SHP77 (cell line): ENCODE measurements around the gene ENGASE.
"Not testable (repeated sequence)": the region's sequence is repeated elsewhere in the genome, so short reads cannot be mapped to it uniquely, and the experiment has no call there.

Experiments used
- DNase-seq, 2 experiments: peaks; one replicate each; lab custom pipeline; 2025; lab: John Stamatoyannopoulos, UW

ENGASE gene

DNA sequence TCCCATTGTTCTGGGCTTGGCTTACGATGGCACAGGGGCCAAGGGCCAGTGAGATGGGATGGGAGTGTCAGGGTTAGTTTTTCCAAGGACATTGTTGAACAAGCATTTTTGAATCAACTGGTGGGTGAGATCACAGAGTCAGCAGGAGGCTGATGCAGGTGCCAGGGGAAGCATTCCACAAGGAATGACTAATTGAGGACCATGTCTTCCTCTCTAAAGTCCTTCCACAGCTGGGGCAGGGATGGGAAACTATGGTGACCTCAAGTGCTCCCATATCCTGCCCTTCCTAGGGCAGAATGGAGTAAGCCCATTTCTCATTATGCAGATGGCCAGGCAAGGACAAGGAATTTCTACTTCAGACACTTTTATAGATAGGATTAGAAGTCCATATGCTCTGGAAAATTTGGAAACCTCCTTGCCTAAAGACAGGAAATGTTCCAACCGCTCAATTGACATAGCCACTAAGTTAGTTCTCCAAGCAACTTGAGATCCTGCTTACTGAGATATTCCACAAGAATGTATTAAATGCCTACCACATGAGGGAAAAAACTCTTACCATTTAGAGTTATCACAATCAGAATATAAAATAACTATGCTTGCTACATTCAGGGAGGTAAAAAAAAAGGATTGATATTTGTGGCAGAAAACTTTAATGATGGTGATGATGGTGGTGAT lies 21.2 kb upstream of the ENGASE start:
- no peak for DNase-seq

DNA sequence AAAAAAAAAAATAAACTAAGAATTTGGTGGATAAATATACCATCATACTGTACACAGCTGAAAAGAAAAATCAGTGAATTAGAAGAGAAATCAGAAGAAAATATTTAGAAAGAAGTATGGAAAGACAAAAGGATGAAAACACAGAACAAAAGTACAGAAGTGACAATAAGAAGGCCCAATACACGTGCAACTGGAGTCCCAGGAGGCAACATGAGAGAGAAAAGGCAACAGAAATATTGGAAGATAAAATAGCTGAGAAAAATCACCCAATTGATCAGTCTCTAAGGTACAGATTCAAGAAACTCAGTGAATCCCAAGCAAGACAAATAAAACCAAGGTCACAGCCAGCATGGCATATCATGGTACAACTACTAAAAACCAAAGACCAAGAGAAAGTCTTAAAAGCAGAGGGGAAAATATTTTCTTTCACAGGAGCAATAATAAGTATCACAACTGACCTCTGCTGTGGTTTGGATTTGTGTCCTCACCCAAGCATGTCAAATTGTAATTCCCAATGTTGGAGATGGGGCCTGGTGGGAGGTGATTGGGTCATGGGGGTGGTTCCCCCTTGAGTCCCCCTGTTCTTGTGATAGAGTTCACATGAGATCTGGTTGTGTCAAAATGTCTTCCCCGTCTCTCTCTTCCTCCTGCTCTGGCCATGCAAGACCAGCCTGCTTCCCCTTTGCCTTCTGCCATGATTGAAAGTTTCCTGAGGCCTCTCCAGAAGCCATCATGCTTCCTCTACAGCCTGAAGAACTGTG lies 20.2 kb upstream of the ENGASE start:
- DNase-seq: no peak

DNA sequence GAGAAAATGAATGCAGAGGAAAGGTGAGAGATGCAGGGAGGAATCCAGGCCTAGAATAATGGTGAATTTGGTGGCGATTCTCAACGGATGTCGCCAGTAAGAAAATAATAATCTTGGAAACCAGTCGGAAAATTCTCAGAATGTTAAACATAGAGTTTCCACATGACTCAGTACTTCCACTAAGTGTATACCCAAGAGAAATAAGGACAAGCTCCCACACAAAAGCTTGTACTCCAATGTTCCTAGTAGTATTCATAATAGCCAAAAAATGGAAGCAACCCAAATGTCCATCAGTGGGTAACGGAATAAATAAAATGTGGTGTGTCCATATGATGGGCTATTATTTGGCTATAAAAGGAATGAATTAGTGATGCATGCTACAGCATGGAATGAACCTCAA lies 19.4 kb upstream of the ENGASE start:
- no peak for DNase-seq

DNA sequence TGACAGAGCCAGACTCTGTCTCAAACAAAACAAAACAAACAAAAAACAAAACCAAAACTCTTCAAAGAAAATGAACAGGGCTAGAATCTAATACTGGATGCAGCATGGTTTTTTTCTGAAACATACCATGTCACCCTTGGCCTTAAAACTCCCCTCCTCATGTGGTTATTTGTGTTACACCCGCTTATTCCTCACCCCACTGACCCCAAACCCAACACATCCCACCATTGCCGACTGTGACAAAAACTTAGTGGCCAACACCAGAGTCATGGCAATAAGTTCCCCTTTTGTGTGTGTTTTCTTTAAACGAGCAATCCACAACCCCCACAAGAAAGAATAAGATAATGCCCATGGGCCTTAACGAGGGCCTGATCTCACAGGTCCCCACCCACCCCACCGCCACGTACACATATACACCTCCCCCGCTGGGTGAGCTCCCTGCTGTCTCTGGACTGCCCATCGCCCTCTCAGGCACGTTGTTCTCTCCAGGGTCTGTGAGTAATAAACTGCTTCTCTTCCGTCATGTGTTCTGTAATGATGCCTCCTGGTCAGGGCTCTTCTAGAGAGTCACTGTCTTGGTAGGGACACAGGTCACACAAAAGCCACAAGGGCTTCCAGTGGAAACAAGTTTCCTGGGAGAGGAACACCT lies 16.8 kb upstream of the ENGASE start:
- no peak for DNase-seq

- DNase-seq: no peak
Measured at GRCh38 chr17:79062691-79063090, 11.9 kb upstream of the ENGASE start.

DNA sequence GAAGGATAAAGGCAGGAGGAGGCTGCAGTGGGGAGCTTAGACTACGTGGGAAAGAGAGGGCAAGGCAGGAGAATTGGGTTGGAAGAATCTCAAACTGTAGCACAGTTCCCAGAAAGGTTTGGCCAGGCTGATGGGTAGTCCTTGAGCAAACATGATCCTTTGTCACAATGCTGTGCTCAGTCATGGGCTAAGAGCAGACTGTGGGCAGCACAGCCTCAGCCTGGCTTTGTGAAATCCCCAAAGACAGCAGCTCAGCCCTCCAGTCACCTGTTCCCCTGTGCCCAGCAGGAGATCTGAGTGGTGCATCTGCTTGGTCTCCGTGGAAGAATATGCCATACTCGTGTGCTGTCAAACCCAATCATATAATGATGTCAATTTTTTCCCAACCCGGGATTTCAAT lies 10.6 kb upstream of the ENGASE start:
- no peak for DNase-seq

DNA sequence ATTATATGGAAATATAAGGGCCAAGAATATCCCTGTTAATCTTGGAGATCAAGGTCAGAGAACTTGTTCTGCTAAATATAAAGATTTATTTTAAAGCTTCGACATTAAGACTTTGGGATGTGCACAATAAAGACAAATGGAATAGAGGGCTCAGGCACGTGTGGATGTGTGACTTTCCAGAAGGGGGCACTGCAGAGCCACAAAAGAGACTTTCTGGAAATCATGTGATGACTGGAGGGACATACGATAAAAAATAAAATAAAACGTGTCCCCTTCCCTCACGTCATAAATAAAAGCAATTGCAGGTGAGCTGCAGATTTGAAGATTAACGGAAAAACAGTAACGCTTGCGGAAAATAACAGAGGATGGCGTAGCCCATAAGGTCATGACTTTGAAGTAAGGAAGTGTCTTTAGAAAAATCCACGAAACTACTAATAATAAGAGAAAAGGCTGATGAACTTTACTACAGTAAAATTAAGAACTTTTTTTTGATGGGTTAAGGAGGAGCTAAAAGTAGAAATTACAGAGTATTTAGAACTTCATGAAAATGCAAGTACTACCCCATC lies 9.4 kb upstream of the ENGASE start:
- DNase-seq: peak; percentile 28 to 29

DNA sequence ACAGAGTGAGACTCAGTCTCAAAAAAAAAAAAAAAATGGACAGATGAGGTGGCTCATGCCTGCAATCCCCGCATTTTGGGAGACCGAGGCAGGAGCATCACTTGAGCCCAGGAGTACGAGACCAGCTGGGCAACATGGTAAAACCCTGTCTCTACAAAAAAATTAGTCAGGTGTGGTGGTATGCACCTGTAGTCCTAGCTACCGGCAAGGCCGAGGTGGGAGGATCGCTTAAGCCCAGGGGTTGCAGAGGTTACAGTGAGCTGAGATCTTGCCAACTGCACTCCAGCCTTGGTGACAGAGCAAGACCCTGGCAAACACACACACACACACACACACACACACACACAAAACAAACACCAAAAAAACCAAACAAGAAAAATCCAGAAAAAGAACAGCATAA lies 7.7 kb upstream of the ENGASE start:
- no peak for DNase-seq

DNA sequence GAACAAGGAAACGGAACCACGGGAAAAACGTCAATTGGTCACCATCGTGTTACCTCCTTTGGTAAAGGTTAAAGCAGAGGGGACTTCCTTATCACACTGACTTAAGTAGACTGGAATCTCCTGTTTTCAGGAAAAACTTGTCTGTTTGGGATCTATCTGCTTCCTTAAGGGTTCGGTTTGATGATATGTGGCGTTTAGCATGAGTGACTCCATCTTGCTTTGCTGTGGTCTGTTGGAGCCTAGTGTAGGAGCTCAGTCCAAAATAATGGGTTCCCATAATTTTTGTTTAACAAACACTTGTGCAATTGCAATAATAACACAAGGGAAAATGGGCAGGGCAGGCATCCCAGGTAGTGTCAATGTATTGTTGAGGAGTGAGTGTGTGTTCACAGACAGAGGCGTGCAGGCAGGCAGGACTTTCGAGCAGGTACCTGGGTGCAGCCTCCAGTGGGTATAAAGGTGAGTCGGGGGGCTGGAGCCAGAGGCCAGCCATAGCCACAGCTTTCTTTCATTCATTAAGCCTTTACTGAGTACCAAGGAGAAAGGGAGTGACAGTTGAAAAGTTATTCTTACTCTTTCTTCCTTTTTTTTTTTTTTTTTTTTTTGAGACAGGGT lies 4.3 kb upstream of the ENGASE start:
- DNase-seq: no peak

DNA sequence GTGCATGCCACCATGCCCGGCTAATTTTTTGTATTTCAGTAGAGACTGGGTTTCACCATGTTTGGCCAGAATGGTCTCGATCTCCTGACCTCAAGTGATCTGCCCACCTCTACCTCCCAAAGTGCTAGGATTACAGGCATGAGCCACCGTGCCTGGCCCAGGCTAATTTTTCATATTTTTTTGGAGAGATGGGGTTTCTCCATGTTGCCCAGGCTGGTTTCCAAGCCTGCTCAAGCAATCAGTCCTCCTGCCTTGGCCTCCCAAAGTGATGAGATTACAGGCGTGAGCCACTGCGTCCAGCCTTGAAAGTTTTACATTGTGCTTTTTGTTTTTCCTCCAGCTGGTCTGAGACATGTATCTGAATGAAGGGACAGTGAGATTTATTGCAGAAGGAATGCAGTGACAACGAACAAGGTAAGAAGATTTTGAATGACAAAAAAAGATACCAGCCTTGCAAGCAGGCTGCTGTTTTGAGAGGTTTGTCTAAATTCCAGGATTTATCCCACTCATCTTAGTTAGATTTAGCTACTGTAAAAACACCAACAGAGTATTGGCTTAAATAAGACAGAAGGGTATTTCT lies 3.4 kb upstream of the ENGASE start:
- DNase-seq: no peak

GRCh38 chr17:79072544-79072943 lies 2.1 kb upstream of the ENGASE start:
- DNase-seq: no peak

- no peak for DNase-seq
Measured at GRCh38 chr17:79073016-79073705, 1.5 kb upstream of the ENGASE start.

DNA sequence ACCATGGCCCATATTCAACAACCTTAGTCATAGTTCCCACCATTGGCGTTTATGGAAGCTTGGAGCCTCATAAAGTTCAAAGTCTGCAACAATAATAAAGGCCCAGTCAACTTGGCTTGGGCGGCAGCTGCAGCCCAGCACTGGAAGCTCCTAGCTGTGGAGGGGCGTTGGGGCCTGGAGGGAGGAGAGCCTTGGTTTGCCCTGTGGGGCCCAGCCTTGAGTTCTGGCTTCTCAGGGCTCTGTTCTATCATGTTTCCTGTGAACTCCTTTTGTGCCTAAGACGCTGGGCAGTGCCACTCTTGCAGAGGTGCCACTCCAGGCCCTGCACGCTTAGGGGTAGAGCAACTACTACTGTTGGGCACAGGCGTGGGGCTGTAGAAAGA lies 927 bp upstream of the ENGASE start:
- DNase-seq: no peak

DNA sequence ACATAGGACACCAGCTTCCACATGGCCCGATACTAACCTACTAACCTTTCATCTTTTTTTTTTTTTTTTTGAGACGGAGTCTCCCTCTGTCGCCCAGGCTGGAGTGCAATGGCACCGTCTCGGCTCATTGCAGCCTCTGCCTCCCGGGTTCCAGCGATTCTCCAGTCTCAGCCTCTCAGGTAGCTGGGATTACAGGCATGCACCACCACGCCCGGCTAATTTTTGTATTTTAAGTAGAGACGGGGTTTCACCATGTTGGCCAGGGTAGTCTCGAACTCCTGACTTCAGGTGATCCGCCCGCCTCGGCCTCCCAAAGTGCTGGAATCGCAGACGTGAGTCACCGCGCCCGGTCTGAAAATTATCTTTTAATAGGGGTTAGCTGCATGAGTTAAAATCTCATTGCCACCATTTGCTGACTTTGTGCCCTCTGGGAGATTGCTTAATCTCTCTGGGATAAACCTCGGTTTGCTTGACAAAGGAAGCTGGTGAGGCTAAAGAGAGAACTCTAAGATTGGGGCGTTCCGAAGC lies 439 bp upstream of the ENGASE start:
- DNase-seq: not testable (repeated sequence)

DNA sequence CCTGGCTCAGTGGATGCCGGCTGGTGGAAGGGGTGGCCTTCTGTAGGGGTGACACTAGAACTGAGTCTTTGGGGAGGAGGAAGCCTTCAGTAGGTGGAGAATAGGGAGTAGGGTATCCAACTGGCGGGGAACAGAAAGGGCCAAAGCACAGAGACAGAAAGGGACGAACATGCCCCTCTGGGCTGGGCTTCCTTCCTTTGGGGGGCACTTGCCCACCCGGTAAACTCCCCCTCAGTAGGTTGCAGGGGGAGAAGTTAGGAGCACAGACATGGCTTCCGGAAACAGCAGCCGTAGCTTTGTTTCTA lies 774 bp downstream of the ENGASE start:
- no peak for DNase-seq

DNA sequence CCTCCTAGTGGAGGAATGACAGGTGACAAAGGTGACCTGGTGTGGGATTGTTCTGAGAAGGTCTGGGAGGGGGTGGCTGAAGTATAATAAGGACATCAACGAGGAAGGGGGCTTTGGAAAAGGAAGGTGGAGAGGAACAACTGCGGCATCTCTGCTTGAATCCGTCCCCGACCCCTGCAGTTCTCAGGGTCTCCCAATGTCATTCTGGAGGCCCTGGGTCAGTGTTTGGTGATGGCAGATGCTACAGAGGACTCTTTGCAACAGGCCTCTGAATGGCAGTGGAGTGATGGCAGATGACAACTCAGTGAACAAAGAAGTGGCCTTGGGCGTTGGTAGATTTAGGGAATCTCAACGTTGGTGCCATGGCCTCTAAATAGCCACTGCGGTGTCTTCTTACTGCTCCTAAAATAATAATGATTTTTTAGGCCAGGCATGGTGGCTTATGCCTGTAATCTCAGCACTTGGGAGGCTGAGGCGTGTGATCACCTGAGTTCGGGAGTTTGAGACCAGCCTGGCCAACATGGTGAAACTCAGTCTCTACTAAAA lies 1.3 kb downstream of the ENGASE start:
- no peak for DNase-seq

GRCh38 chr17:79077587-79077986 lies 3.0 kb downstream of the ENGASE start:
- DNase-seq: no peak

DNA sequence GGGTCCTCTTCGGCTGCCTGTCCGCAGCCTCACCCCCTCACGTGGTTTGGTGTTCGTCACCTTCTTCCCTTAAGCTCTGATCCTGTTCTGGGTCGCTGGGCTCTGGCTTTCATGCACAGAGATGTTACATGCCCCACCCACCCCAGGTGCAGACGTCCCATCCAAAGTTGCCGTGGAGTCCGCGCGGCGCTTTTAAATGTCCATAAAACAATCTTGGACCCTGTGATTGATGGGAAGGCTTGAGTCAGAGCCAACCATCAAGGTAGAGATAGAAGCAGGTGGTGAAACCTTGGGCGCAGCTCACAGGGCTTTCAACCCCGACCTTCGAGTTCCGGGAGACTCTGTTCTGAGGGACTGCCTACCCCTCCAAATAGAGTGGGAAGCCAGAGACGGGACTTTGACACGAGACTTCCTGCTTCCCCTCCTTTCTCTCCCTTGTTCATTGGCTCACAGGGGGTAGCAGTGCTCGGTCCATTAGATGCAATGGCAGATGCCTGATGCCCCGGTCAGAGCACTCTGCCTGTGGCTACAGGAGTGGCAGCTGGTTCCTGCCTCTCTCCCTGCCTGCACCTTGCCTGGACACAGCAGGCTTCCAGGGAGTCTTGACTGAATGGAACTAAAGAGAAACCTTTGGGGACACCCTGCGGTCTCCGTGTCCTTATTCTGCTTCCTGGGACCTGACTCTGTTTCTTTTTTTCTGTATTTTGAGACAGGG lies 4.0 kb downstream of the ENGASE start:
- no peak for DNase-seq

GRCh38 chr17:79079421-79080200 lies 5.0 kb downstream of the ENGASE start:
- no peak for DNase-seq

GRCh38 chr17:79080349-79080748 lies 5.7 kb downstream of the ENGASE start:
- DNase-seq: no peak
